KMS-11 (cell line): Measurements from ENCODE around the gene RBFOX2.

ENCODE experiments used
- H2AFZ ChIP-seq: fragments of 200-600 bp; sonication (generic); 2 replicates; pipeline ENCODE4 v1.6.1; 2016; ENCODE audit warnings: antibody characterized with exemption, mixed run types, low read depth
- H3K27ac ChIP-seq: fragments of 200-600 bp; sonication (generic); 2 replicates; pipeline ENCODE4 v1.6.1; 2016; ENCODE audit warnings: mild to moderate bottlenecking, mixed run types
- H3K27me3 ChIP-seq: fragments of 200-600 bp; sonication (generic); 2 replicates; pipeline ENCODE4 v1.6.1; 2017; ENCODE audit warnings: mild to moderate bottlenecking, low read depth, mixed run types, moderate library complexity; ENCODE audit not compliant: insufficient read depth
- H3K36me3 ChIP-seq: fragments of 200-600 bp; sonication (generic); 2 replicates; pipeline ENCODE4 v1.6.1; 2017; ENCODE audit warnings: mild to moderate bottlenecking, mixed run types; ENCODE audit not compliant: insufficient read depth
- H3K4me1 ChIP-seq: fragments of 200-600 bp; sonication (generic); 2 replicates; pipeline ENCODE4 v1.6.1; 2016; ENCODE audit warnings: mild to moderate bottlenecking, low read depth, mixed run types; ENCODE audit not compliant: poor library complexity, severe bottlenecking
- H3K4me2 ChIP-seq: fragments of 200-600 bp; sonication (generic); 2 replicates; pipeline ENCODE4 v1.7.0; 2016; ENCODE audit warnings: mild to moderate bottlenecking, mixed run types
- H3K4me3 ChIP-seq: fragments of 200-600 bp; sonication (generic); IDR thresholded peaks from 2 replicates; pipeline ENCODE4 v1.6.1; 2017; ENCODE audit warnings: low read depth, low read length, mixed read lengths; ENCODE audit not compliant: insufficient read depth
- H3K79me2 ChIP-seq: fragments of 200-600 bp; sonication (generic); 2 replicates; pipeline ENCODE4 v1.6.1; 2016; ENCODE audit warnings: low read depth, mixed run types; ENCODE audit not compliant: insufficient read depth
- H3K9ac ChIP-seq: fragments of 200-600 bp; sonication (generic); 2 replicates; pipeline ENCODE4 v1.6.1; 2016; ENCODE audit warnings: mild to moderate bottlenecking, mixed run types
- H4K20me1 ChIP-seq: fragments of 200-600 bp; sonication (generic); 2 replicates; pipeline ENCODE4 v1.6.1; 2016; ENCODE audit warnings: mild to moderate bottlenecking, mixed run types; ENCODE audit not compliant: insufficient read depth
- CTCF ChIP-seq: fragments of 200-600 bp; sonication (generic); conservative IDR thresholded peaks from 2 replicates; pipeline ENCODE4 v1.6.1; 2017; ENCODE audit warnings: low read depth, mild to moderate bottlenecking, antibody characterized with exemption, low read length, moderate library complexity, mixed read lengths

The RBFOX2 gene

DNA sequence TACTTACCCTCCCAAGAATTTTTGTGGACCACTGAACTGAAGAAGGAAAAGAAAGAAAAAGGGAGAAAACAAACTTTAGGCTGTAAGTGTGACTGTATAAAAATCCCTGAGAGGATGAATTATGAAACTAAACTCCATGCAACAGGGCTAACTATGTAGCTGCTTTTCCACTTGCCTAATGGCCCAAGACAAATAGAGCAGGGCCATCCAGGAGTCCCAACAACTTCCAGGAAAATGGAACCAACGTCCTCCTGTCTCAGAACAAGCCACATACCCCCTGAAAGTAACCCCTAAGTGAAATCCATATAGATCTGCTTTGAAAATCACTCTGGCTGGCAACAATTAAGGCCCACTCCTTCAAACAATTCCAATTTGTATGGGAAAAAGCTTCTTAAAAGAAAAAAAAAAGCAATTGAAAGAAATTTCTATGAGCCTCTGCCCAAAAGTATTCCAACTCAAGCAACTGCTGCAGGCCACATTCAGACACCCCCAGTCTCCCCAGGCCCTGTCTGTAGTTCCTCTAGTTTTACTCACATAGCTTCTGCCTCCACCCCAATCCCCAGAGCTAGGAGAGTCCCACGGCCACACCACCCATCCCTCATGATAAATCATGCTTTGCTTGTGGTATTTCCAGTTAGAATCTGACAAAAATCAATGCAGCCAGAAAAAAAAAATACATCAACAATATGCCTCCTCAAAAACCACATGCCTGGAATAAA is 12.7 kb downstream of the RBFOX2 start:
- no peaks in the 10 kb centered on the region for H3K27me3 ChIP-seq
- H3K79me2 ChIP-seq = no peaks in the 10 kb centered on the region
- H3K4me3 ChIP-seq = no peak overlapping the region
- H3K36me3 ChIP-seq = no peaks in the 10 kb centered on the region
- TF ChIP-seq CTCF = no peak
- no peak overlapping the region for H3K27ac ChIP-seq
- H3K4me2 ChIP-seq = no peak overlapping the region
- H3K4me1 ChIP-seq = peaks cover 11% of the 10 kb centered on the region
- H4K20me1 ChIP-seq = no peaks in the 10 kb centered on the region
- H2AFZ ChIP-seq = no peak overlapping the region
- no peak overlapping the region for H3K9ac ChIP-seq

DNA sequence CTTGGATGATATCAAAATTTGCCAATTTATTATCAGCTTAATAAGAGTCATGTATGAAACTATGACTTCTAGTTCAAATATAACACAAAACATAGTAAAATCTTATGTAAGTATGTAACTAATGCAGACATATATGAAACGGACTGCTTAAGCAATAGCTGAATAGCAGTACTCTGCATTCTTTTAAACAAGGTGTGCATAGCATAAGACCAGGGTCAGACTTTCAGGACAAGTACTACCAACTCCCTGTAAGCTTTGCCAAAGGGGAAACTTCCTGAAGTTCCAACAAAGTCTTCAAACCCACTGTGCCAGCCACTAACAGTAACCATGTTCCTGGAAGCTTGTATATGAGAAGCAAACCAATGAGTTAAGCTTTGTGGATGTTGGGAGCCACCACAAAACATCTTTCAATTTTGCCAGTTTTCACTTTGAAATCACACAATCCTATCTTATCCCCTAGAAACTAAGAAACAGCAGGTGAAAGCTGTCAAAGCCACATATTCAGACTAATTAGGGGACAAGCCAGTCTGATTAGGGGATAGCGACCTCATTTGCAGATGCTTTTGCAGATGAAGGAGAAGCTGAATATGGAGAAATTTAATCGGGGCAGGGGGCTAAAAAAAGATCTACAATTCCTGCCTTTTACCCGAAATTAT is 13.3 kb downstream of the RBFOX2 start:
- no peaks in the 10 kb centered on the region for H3K27me3 ChIP-seq
- no peak overlapping the region for H3K9ac ChIP-seq
- peaks cover 11% of the 10 kb centered on the region for H3K4me1 ChIP-seq
- no peaks in the 10 kb centered on the region for H3K36me3 ChIP-seq
- H2AFZ ChIP-seq = no peak overlapping the region
- H3K4me2 ChIP-seq = no peak overlapping the region
- no peaks in the 10 kb centered on the region for H3K79me2 ChIP-seq
- no peak for TF ChIP-seq CTCF
- no peak overlapping the region for H3K4me3 ChIP-seq
- no peak overlapping the region for H3K27ac ChIP-seq
- H4K20me1 ChIP-seq = no peaks in the 10 kb centered on the region

DNA sequence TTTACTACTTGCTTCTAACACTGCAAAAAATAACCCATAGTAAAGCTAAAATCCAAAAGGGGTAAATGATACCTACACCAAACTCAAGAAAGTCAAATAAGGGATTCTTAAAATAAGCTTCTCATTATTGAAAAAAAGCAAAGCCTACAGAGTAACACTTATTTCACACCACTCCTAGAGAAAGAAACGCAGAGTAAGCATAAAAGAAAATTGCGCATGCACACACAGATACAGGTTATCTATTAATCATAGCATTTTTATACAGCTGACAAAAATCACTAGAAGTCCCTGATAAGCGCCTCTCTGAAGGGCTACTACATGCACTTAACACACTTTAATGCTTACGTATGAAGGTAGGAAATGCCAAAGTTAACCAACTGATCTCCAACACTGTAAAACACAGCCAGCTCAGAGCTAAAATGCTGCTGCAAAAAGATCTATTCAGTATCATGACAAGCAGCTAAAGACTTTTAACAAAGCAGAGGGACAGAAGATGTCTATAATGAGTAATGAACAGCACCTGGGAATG is 14.0 kb downstream of the RBFOX2 start:
- Histone ChIP-seq H3K27me3 (no peaks in the 10 kb centered on the region), H2AFZ (no peak overlapping the region), H3K27ac (no peak overlapping the region), H3K4me1 (peaks cover 11% of the 10 kb centered on the region), H4K20me1 (no peaks in the 10 kb centered on the region), H3K4me2 (no peak overlapping the region), H3K4me3 (no peak overlapping the region), H3K9ac (no peak overlapping the region), H3K36me3 (no peaks in the 10 kb centered on the region), H3K79me2 (no peaks in the 10 kb centered on the region)
- TF ChIP-seq CTCF = no peak

DNA sequence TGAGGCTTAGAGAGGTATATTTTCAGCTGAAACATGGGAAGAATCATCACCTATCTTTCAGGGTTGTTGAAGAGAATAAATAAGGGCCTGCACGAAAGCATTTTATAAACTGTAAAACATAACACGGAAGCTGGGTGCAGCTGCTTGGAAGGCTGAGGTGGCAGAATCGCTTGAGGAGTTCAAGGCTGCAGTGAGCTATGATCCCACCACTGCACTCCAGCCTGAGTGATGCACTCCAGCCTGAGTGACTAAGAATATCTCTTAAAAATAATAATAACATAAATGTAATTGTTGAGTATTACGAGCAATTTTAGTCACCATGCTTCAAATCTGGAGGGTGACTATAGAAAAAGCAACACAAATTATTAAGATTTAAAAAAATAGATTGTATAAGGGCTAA is 16.3 kb downstream of the RBFOX2 start:
- no peak overlapping the region for H3K27ac ChIP-seq
- H3K27me3 ChIP-seq = no peaks in the 10 kb centered on the region
- H3K79me2 ChIP-seq = no peaks in the 10 kb centered on the region
- peaks cover 11% of the 10 kb centered on the region for H3K4me1 ChIP-seq
- no peak overlapping the region for H3K4me3 ChIP-seq
- H2AFZ ChIP-seq = no peak overlapping the region
- TF ChIP-seq CTCF = no peak
- no peak overlapping the region for H3K4me2 ChIP-seq
- H3K36me3 ChIP-seq = no peaks in the 10 kb centered on the region
- H4K20me1 ChIP-seq = no peaks in the 10 kb centered on the region
- no peak overlapping the region for H3K9ac ChIP-seq
